Kidney (tissue), 14 donors: Measurements from ENCODE around the gene ROS1. TPM values are rescaled to one million over a fixed set of nuclear protein-coding genes. Genes with fewer than 3 reads are reported as not detected.

Experiments
- DNase-seq, 5 donors: peaks; one replicate each; pipeline ENCODE4 v3.0.0-alpha.2; 2013 to 2020
- FAIRE-seq: peaks from 2 replicates; lab custom pipeline; 2012; peaks lifted over from hg19 to GRCh38; lab: Jason Lieb, UNC
- H3K27ac ChIP-seq, 2 donors: one replicate each; pipeline ENCODE4 v1.7.0; 2013; ENCODE audit warnings: low read depth in 2 of 2, low read length in 2 of 2, inconsistent platforms in 1 of 2
- H3K27me3 ChIP-seq: one replicate; pipeline ENCODE4 v1.7.1; 2013; ENCODE audit warnings: low read length, inconsistent platforms; ENCODE audit not compliant: control insufficient read depth, insufficient read depth
- H3K36me3 ChIP-seq, 3 donors: one replicate each; pipeline versions ENCODE4 v1.7.0 to v1.7.1; 2013; ENCODE audit warnings: low read length in 3 of 3, control low read depth in 1 of 3, inconsistent platforms in 1 of 3; ENCODE audit not compliant: insufficient read depth in 3 of 3, control insufficient read depth in 2 of 3
- H3K4me1 ChIP-seq, 3 donors: one replicate each; pipeline versions ENCODE4 v1.7.0 to v1.7.1; 2013; ENCODE audit warnings: low read length in 3 of 3, inconsistent platforms in 1 of 3, low read depth in 1 of 3; ENCODE audit not compliant: control insufficient read depth in 2 of 3, insufficient read depth in 2 of 3
- H3K4me3 ChIP-seq, 3 donors: one replicate each; pipeline versions ENCODE4 v1.7.0 to v1.8.1; 2013; ENCODE audit warnings: low read length in 3 of 3, control low read depth in 1 of 3, inconsistent platforms in 1 of 3
- H3K9ac ChIP-seq, 3 donors: one replicate each; pipeline versions ENCODE4 v1.7.0 to v1.7.1; 2013; ENCODE audit warnings: low read length in 3 of 3, control low read depth in 1 of 3, inconsistent platforms in 1 of 3
- H3K9me3 ChIP-seq, 3 donors: one replicate each; pipeline versions ENCODE4 v1.7.0 to v1.7.1; 2013; ENCODE audit warnings: low read length in 3 of 3, control low read depth in 1 of 3, inconsistent platforms in 1 of 3; ENCODE audit not compliant: control insufficient read depth in 2 of 3, insufficient read depth in 1 of 3
- intact Hi-C: fragments of 100-400 bp; cut with DNase I; formaldehyde crosslinking; loops from one replicate; pipeline ENCODE4 v1.11.1; 2022
- polyA plus RNA-seq: library from polyadenylated mRNA; stranded (reverse); fragments of 350-450 nt; fragmentation: Illumina TruSeq; extraction: RNeasy Lipid Tissue Mini Kit (QIAGEN cat#74804); gene quantifications from one replicate; pipeline ENCODE4 v1.2.3, GENCODE V29; 2014; ENCODE audit warnings: low read depth, low replicate concordance; ENCODE audit not compliant: insufficient read depth
- total RNA-seq: library from RNA; stranded (reverse); fragmentation: NEBNext Ultra II Directional; extraction: Animal tissue kit (Norgen Biotek cat#: 25700); gene quantifications from one replicate; pipeline ENCODE4 v1.2.1, GENCODE V29; 2021
- TF ChIP-seq, protein P1 (sequence below): IDR thresholded peaks from 3 replicates; pipeline ENCODE4 v1.5.1; 2012; ENCODE audit warnings: mild to moderate bottlenecking, moderate library complexity, borderline replicate concordance; ENCODE audit not compliant: insufficient read depth; ENCODE audit errors: extremely low read depth
- donor health status: control.
- donor health status: control.
- donor health status: control.
- donor health status: control.
- donor health status: control.
- donor health status: DM: yes; HTN: yes; CAD: no.
- donor health status: Normal renal cell carcinoma (clear cell type).

The ROS1 gene
- total and polyA plus RNA-seq, 2 donors from 2014 or later: 0.04 to 0.19 TPM

- no peaks in the 10 kb centered on the region for H3K27me3 ChIP-seq
- no peak for FAIRE-seq
- no peak overlapping the region for H3K9ac ChIP-seq
- no peaks in the 10 kb centered on the region for H3K9me3 ChIP-seq
- no peak overlapping the region for H3K4me3 ChIP-seq
- H3K27ac ChIP-seq: no peak overlapping the region
- no peak for DNase-seq
- no peaks in the 10 kb centered on the region for H3K36me3 ChIP-seq
- intact Hi-C loops: no loop called here
- TF ChIP-seq, protein P1, sequence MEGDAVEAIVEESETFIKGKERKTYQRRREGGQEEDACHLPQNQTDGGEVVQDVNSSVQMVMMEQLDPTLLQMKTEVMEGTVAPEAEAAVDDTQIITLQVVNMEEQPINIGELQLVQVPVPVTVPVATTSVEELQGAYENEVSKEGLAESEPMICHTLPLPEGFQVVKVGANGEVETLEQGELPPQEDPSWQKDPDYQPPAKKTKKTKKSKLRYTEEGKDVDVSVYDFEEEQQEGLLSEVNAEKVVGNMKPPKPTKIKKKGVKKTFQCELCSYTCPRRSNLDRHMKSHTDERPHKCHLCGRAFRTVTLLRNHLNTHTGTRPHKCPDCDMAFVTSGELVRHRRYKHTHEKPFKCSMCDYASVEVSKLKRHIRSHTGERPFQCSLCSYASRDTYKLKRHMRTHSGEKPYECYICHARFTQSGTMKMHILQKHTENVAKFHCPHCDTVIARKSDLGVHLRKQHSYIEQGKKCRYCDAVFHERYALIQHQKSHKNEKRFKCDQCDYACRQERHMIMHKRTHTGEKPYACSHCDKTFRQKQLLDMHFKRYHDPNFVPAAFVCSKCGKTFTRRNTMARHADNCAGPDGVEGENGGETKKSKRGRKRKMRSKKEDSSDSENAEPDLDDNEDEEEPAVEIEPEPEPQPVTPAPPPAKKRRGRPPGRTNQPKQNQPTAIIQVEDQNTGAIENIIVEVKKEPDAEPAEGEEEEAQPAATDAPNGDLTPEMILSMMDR: no peak
- peaks cover 0 to 3% (median 0%) of the 10 kb centered on the region in 3 donors for H3K4me1 ChIP-seq
Measured at GRCh38 chr6:117307655-117308054, 118.1 kb downstream of the ROS1 start.

- Histone ChIP-seq H3K9ac (no peak overlapping the region), H3K4me1 (peaks cover 0 to 3% (median 0%) of the 10 kb centered on the region in 3 donors), H3K9me3 (no peaks in the 10 kb centered on the region), H3K4me3 (no peak overlapping the region), H3K27me3 (no peaks in the 10 kb centered on the region), H3K27ac (no peak overlapping the region), H3K36me3 (no peaks in the 10 kb centered on the region)
- DNase-seq (peak in 2 of 5 donors; percentile 4 to 9), FAIRE-seq (no peak)
- TF ChIP-seq, protein P1: no peak
- intact Hi-C loops: no loop called here
Measured at GRCh38 chr6:117306227-117306790, 119.4 kb downstream of the ROS1 start.

DNA sequence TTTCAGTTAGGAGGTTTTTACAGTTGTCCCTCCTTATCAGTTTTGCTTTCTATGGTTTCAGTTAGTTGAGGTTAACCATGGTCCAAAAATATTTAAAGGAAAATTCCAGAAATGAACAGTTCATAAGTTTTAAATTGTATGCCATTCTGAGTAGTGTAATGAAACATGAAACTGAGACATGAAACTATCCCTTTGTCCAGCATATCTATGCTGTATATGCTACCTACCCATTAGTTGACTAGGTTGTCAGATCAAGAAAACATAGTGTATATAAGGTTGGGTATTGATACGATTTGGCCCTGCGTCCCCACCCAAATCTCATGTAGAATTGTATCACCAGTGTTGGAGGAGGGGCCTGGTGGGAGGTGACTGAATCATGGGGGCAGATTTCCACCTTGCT lies 121.3 kb downstream of the ROS1 start:
- H3K4me1 ChIP-seq: peaks cover 0 to 3% (median 0%) of the 10 kb centered on the region in 3 donors
- H3K36me3 ChIP-seq: no peaks in the 10 kb centered on the region
- DNase-seq (no peak), FAIRE-seq (no peak)
- no peak overlapping the region for H3K27ac ChIP-seq
- intact Hi-C loops: no loop called here
- H3K9me3 ChIP-seq: no peaks in the 10 kb centered on the region
- no peak overlapping the region for H3K9ac ChIP-seq
- no peak overlapping the region for H3K4me3 ChIP-seq
- H3K27me3 ChIP-seq: no peaks in the 10 kb centered on the region
- TF ChIP-seq, protein P1: no peak

DNA sequence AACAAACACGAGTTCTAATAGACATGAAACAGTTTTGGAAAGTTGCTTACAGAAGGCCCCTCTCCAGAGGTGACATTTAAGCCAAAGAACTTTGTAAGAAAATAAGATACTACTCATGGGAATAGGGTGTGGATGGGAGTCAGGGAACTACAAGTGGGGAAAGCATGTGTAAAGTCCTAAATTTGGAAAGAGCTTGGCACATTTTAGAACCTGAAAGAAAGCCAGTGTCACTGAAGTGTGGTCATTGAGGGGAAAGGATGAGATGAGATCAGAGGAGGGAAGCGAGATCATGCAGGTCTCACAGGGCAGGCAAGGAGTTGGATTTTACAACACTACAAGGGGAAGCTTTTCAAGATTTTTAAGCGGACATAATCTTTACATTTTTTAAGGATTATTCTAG lies 122.4 kb downstream of the ROS1 start:
- H3K9me3 ChIP-seq: no peaks in the 10 kb centered on the region
- H3K36me3 ChIP-seq: no peaks in the 10 kb centered on the region
- no peak overlapping the region for H3K9ac ChIP-seq
- TF ChIP-seq, protein P1: no peak
- FAIRE-seq: no peak
- no peak overlapping the region for H3K4me3 ChIP-seq
- no peak for DNase-seq
- no peaks in the 10 kb centered on the region for H3K27me3 ChIP-seq
- no peak overlapping the region for H3K27ac ChIP-seq
- intact Hi-C loops: no loop called here
- peaks cover 0 to 3% (median 0%) of the 10 kb centered on the region in 3 donors for H3K4me1 ChIP-seq
